GM21717 (cell line): ENCODE data around the gene HEPN1.

Source experiments
- ATAC-seq: cut with Tn5 transposase; IDR thresholded peaks from one replicate; pipeline ENCODE4 v1.9.1; 2021; ENCODE audit warnings: mild to moderate bottlenecking, moderate library complexity; ENCODE audit not compliant: unreplicated experiment

HEPN1 gene

GRCh38 chr11:124898711-124899110, 20.3 kb upstream of the HEPN1 start:
- no peak for ATAC-seq

GRCh38 chr11:124899383-124900145, 19.5 kb upstream of the HEPN1 start:
- ATAC-seq, result no peak

- ATAC-seq, result no peak
Measured at GRCh38 chr11:124900464-124900863, 18.6 kb upstream of the HEPN1 start.

DNA sequence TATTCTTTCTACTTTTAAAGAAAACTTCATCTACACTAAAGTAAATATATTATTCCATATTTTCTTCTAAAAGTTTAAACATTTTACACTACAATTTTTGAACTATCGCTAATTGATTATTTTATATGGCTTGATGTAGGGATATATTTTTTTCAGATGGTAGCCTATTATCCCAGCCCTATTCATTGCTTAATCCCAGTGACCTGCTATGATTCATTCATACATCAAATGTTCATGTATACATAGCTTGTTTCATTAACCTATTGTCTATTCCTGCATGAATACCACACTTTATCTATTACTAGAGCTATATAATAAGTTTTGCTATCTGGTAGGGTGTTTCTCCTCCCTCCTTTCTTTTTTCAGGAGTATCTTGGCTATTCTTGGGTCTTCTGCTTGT, 16.4 kb upstream of the HEPN1 start:
- no peak for ATAC-seq

GRCh38 chr11:124915541-124916369, 3.3 kb upstream of the HEPN1 start:
- no peak for ATAC-seq

DNA sequence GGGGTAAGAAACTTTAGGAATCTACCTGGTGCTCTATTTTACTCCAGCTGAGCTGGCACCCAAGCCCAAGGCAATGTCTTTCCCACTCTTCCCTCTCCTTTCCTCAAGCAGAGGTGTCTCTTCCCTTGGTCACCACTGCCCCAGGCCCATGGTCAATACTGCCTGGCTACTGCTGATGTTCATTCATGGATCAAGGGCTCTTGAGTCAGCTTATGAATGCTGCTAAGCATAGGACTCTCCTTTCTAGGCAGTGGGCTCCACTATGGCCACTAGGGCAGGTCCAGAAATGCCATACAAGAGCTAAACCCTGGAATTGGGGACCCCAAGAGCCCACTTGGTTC, 2.7 kb upstream of the HEPN1 start:
- ATAC-seq, result no peak

- no peak for ATAC-seq
Measured at GRCh38 chr11:124917115-124917637, 1.9 kb upstream of the HEPN1 start.

DNA sequence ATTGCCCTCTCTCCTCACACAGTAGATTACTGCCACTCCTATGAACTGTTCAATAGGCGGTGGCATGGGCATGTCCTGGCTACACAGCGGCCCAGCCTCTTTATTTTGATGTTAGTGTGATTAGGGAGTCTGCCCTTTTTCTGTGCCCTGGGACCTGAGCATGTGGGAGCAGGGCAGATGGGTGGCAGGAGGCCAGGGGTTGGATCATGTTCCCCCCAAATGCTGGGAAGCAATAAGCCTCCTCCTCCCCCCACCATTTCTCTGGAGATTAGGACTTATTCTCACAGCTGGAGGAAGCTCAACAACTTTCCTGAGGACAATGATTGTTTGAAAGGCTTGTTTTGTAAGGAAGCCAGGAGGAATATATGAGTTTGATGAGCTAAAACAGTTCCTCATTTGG, 848 bp downstream of the HEPN1 start:
- ATAC-seq, result no peak

GRCh38 chr11:124920356-124920755, 1.3 kb downstream of the HEPN1 start:
- no peak for ATAC-seq

GRCh38 chr11:124920870-124921609, 2.0 kb downstream of the HEPN1 start:
- no peak for ATAC-seq

- no peak for ATAC-seq
Measured at GRCh38 chr11:124922831-124923230, 3.8 kb downstream of the HEPN1 start.

DNA sequence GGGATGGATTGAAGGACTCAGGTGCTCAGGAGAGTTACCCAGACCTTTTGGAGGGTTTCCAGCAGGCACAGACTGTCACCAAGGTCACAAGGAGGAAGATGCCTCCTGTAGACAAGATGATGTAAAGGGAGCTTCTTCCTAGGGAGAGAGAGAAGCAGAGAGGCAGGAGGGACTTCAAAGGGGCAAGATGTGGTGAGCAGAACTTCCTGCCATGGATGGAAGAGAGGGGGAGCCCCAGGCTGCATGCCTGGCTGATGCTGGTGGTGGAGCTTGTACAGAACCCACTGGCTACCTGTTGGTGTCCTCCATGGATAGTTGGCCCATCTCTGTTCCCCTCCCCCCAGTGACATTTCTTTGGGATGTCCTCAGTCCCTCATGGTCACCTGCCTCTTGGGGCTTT, 4.2 kb downstream of the HEPN1 start:
- no peak for ATAC-seq

- no peak for ATAC-seq
Measured at GRCh38 chr11:124928942-124929665, 10.1 kb downstream of the HEPN1 start.

DNA sequence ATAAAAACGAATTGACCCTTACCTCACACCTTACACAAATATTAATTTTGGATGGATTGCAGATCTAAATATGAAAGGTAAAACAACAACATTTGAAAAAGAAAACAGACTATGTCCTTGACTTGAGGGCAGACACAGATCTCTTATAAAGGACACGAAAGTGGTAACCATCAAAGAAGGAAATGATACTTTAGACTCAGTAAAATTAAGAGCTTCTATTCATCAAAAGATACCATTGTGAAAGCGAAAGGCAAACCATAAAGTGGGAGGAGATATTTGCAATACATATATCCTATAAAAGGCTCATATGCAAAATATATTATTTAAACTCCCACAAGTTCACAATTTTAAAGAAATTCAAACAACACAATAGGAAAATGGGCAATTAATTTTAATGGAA, 11.7 kb downstream of the HEPN1 start:
- peak; percentile 89 for ATAC-seq

- no peak for ATAC-seq
Measured at GRCh38 chr11:124934862-124935547, 16.0 kb downstream of the HEPN1 start.

GRCh38 chr11:124935548-124936514, 16.8 kb downstream of the HEPN1 start, which contains the start of gene HEPACAM:
Gene HEPACAM, minus strand, starts transcription at chr11:124936047. Its CDS starts 41 bp downstream, at chr11:124936006.
- ATAC-seq, result no peak

DNA sequence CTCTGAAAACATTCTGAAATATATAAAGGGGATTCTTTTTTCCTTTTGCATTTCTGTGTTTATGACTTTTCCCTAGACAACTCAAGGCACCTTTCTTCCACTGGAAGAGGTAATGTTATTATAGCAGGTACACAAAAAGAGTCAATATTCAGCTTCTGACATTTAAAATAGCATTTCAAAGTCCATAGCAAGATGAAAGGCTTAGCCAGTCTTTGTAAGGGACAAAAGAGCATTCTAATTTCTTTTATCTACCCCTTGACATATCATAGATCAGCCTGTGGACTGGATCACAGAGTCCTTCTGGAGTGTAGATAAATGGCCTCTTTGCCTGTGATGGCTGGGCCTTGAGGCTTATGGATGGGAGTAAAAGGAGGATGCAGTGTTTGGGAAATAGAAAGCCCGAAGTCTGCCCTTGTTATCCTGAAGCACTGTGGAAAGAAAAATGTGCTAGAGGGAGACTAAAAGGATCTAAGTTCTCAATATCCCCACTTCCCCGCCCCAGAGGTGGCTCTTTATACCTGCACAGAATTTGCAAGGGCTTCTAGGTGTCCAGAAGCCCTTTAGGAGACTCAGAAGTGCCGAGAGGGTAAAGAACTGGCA, 18.4 kb downstream of the HEPN1 start:
- no peak for ATAC-seq

DNA sequence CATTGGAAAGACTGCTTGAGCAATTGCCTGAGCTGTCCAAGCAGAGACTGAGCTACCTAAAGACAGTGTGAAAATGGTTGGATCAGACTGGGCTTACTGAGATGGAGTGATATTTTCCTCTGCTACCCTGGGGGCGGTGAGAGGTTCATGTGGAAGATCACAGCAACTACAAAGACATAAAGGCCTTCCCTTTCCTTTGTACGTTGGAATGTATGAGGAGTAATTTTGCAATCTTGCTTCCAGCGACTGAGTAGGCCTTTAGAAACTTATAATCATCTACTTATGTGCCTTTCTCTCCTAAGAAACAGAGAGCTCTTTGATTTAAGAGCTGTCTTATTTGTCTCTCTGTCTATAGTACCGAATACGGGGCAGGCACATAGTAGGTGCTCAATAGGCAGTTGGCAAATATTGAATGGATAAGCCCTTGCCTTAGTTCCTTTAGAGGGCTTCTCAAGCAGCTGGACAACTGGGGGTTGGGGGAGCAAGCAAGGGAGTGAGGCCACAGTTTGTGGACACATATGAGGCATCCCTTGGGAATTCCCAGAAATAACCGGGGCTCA, 19.2 kb downstream of the HEPN1 start:
- ATAC-seq, result no peak
